A549 (cell line): ENCODE measurements around the gene DIP2A.

Source experiments
- CTCF ChIP-seq: fragments of >200 bp; sonication (Bioruptor Twin); formaldehyde crosslinking; IDR thresholded peaks from 3 replicates; pipeline ENCODE4 v1.5.1; 2016
- HOXA7 ChIP-seq: fragments of 250-450 bp; sonication (Bioruptor Pico); IDR thresholded peaks from 2 replicates; pipeline ENCODE4 v1.5.0; 2020; ENCODE audit warnings: mild to moderate bottlenecking, moderate library complexity
- MAX ChIP-seq: IDR thresholded peaks from 2 replicates; pipeline ENCODE4 v1.6.1; 2012
- POLR2A ChIP-seq: IDR thresholded peaks from 2 replicates; pipeline ENCODE4 v1.6.1; 2012; ENCODE audit warnings: mild to moderate bottlenecking, low read length
- RAD21 ChIP-seq, 2 experiments: fragments of >200 bp in 1 of 2; sonication (Bioruptor Twin) in 1 of 2; formaldehyde crosslinking in 1 of 2; IDR thresholded peaks in 1 of 2; conservative IDR thresholded peaks in 1 of 2; 2 replicates in 1 of 2; 3 replicates in 1 of 2; pipeline ENCODE4 v1.6.1; 2012 to 2018; ENCODE audit warnings: inconsistent platforms in 1 of 2
- RARB ChIP-seq: fragments of 250-450 bp; sonication (Bioruptor Pico); IDR thresholded peaks from 2 replicates; pipeline ENCODE4 v1.8.0; 2021; ENCODE audit warnings: mild to moderate bottlenecking, moderate library complexity

GRCh38 chr21:46442938-46443337, 15.8 kb upstream of the DIP2A start:
- TF ChIP-seq MAX (no peak), RARB (CRISPR knock-in tag) (no peak), POLR2A (no peak), CTCF (no peak), HOXA7 (CRISPR knock-in tag) (no peak), RAD21 (conservative IDR thresholded peaks at IDR 0.05 in 1 of 2, IDR thresholded peaks at IDR 0.05 in 1 of 2) (no peak)
